ENCODE data around the gene PRIM2.
A peak's percentile ranks its signal among the peaks of the same experiment; 100 is the strongest.
"Not testable (repeated sequence)": the region's sequence is repeated elsewhere in the genome, so short reads cannot be mapped to it uniquely, and the experiment has no call there.

Gene PRIM2

GRCh38 chr6:57482471-57482870 lies 165.0 kb downstream of the PRIM2 start:
- not testable (repeated sequence) for H3K9ac ChIP-seq (ENCODE audit: low read depth, low read length); H3K36me3 ChIP-seq (ENCODE audit: insufficient read depth, low read length); H3K4me2 ChIP-seq (ENCODE audit: low read length); H3K9me3 ChIP-seq (replicated peaks; ENCODE audit: low read length); H3K27me3 ChIP-seq (ENCODE audit: control insufficient read depth, insufficient read depth, low read length); H3K4me3 ChIP-seq (ENCODE audit: low read length)
- peaks cover 13% of the 10 kb centered on the region for H3K4me1 ChIP-seq (ENCODE audit: control insufficient read depth, insufficient read depth, low read length)

DNA sequence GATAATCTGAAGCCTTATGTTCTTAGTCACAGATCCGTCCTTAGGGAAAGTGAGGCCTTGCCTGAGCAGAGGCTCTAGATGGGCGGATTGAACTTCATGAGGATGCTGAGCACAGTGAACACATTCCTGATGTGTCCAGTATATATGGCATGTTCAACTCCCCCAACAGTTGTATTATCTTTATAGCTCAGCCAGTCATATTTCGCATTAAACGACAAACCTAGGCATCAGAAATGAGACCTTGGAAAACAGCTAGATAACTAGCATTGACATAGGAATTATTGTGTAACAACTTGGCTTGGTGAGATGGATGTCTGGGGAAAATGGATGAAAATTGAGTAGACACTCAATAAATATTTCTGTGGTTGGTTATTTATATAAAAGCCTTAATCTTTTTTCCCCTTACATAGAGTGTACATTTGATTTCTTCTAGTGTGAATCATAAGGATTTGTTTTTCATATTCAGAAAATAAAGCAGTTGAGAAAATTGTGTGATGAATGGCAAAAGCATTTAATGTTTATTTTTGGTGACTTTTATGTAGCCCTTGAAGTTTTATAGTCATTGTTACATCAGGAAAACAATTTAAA lies 169.2 kb downstream of the PRIM2 start:
- not testable (repeated sequence) for H3K4me2 ChIP-seq (ENCODE audit: low read length); H3K4me3 ChIP-seq (ENCODE audit: low read length); H3K9me3 ChIP-seq (replicated peaks; ENCODE audit: low read length); H3K36me3 ChIP-seq (ENCODE audit: insufficient read depth, low read length); H3K27me3 ChIP-seq (ENCODE audit: control insufficient read depth, insufficient read depth, low read length)
- peak overlapping the region; percentile 30 for H3K9ac ChIP-seq (ENCODE audit: low read depth, low read length)
- H3K4me1 ChIP-seq (ENCODE audit: control insufficient read depth, insufficient read depth, low read length) = peaks cover 13% of the 10 kb centered on the region

- H3K4me3 ChIP-seq (ENCODE audit: low read length) = not testable (repeated sequence)
Measured at GRCh38 chr6:57488551-57488950, 171.1 kb downstream of the PRIM2 start.

GRCh38 chr6:57489887-57490286 lies 172.5 kb downstream of the PRIM2 start:
- H3K27me3 ChIP-seq (ENCODE audit: control insufficient read depth, insufficient read depth, low read length); H3K36me3 ChIP-seq (ENCODE audit: insufficient read depth, low read length); H3K9ac ChIP-seq (ENCODE audit: low read depth, low read length); H3K4me2 ChIP-seq (ENCODE audit: low read length); H3K9me3 ChIP-seq (replicated peaks; ENCODE audit: low read length); H3K4me3 ChIP-seq (ENCODE audit: low read length): not testable (repeated sequence)
- H3K4me1 ChIP-seq (ENCODE audit: control insufficient read depth, insufficient read depth, low read length) = peaks cover 13% of the 10 kb centered on the region

More at GRCh38 chr6:57488551-57488950, 171.1 kb downstream of the PRIM2 start:
- H3K4me2 ChIP-seq (ENCODE audit: low read length); H3K9me3 ChIP-seq (replicated peaks; ENCODE audit: low read length); H3K27me3 ChIP-seq (ENCODE audit: control insufficient read depth, insufficient read depth, low read length); H3K9ac ChIP-seq (ENCODE audit: low read depth, low read length); H3K36me3 ChIP-seq (ENCODE audit: insufficient read depth, low read length): not testable (repeated sequence)
- peaks cover 13% of the 10 kb centered on the region for H3K4me1 ChIP-seq (ENCODE audit: control insufficient read depth, insufficient read depth, low read length)

- H3K27me3 ChIP-seq (ENCODE audit: control insufficient read depth, insufficient read depth, low read length); H3K9ac ChIP-seq (ENCODE audit: low read depth, low read length); H3K4me3 ChIP-seq (ENCODE audit: low read length); H3K4me2 ChIP-seq (ENCODE audit: low read length); H3K36me3 ChIP-seq (ENCODE audit: insufficient read depth, low read length); H3K9me3 ChIP-seq (replicated peaks; ENCODE audit: low read length); H3K4me1 ChIP-seq (ENCODE audit: control insufficient read depth, insufficient read depth, low read length): not testable (repeated sequence)
Measured at GRCh38 chr6:57491795-57492194, 174.4 kb downstream of the PRIM2 start.

DNA sequence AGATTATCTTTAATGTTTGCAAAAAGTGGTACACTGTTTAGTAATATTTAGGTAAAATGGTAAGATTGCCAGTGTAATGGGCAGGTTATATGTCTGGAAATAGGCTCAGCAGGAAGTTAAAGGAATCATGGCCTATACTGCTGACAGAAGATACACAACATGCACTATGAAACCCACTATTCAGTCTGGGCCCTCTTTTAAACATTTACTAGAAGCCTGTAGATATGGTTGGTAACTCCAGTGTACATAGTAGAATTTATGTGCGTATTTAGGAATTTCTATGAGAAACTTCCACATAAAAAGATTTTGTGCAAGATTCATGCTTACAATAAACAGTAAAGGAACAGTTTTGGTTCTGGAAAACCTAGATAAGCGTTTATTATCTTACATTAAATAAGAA lies 178.8 kb downstream of the PRIM2 start:
- not testable (repeated sequence) for H3K36me3 ChIP-seq (ENCODE audit: insufficient read depth, low read length); H3K9me3 ChIP-seq (replicated peaks; ENCODE audit: low read length); H3K4me3 ChIP-seq (ENCODE audit: low read length); H3K27me3 ChIP-seq (ENCODE audit: control insufficient read depth, insufficient read depth, low read length); H3K9ac ChIP-seq (ENCODE audit: low read depth, low read length); H3K4me2 ChIP-seq (ENCODE audit: low read length); H3K4me1 ChIP-seq (ENCODE audit: control insufficient read depth, insufficient read depth, low read length)

- H3K9ac ChIP-seq (ENCODE audit: low read depth, low read length); H3K4me1 ChIP-seq (ENCODE audit: control insufficient read depth, insufficient read depth, low read length); H3K27me3 ChIP-seq (ENCODE audit: control insufficient read depth, insufficient read depth, low read length); H3K4me3 ChIP-seq (ENCODE audit: low read length); H3K4me2 ChIP-seq (ENCODE audit: low read length); H3K36me3 ChIP-seq (ENCODE audit: insufficient read depth, low read length); H3K9me3 ChIP-seq (replicated peaks; ENCODE audit: low read length): not testable (repeated sequence)
Measured at GRCh38 chr6:57500368-57501021, 183.1 kb downstream of the PRIM2 start.

- H3K4me3 ChIP-seq (ENCODE audit: low read length); H3K4me2 ChIP-seq (ENCODE audit: low read length); H3K27me3 ChIP-seq (ENCODE audit: control insufficient read depth, insufficient read depth, low read length): not testable (repeated sequence)
Measured at GRCh38 chr6:57502387-57502786, 185.0 kb downstream of the PRIM2 start.

GRCh38 chr6:57505251-57505650 lies 187.8 kb downstream of the PRIM2 start:
- not testable (repeated sequence) for H3K4me3 ChIP-seq (ENCODE audit: low read length); H3K36me3 ChIP-seq (ENCODE audit: insufficient read depth, low read length); H3K4me1 ChIP-seq (ENCODE audit: control insufficient read depth, insufficient read depth, low read length); H3K27me3 ChIP-seq (ENCODE audit: control insufficient read depth, insufficient read depth, low read length); H3K4me2 ChIP-seq (ENCODE audit: low read length); H3K9ac ChIP-seq (ENCODE audit: low read depth, low read length); H3K9me3 ChIP-seq (replicated peaks; ENCODE audit: low read length)

More at GRCh38 chr6:57502387-57502786, 185.0 kb downstream of the PRIM2 start:
- H3K9ac ChIP-seq (ENCODE audit: low read depth, low read length); H3K9me3 ChIP-seq (replicated peaks; ENCODE audit: low read length); H3K36me3 ChIP-seq (ENCODE audit: insufficient read depth, low read length); H3K4me1 ChIP-seq (ENCODE audit: control insufficient read depth, insufficient read depth, low read length): not testable (repeated sequence)

DNA sequence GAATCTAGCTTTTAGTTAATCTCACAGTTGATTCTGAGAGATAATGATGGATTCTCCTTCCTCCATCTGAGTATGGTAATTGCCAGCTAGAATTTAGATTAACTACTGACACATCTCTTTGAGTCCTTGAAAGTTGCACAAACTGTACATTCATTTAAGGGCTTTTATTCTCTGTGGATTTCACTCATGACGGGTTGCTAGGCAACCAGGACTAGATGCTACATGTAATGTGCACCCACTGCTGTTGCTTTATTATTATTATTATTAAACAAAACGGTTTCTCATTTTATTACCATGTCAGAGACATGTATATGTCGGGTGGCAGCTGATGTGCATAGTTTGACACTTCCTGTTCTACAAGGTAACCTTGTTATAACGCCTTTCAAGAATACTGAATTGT lies 193.0 kb downstream of the PRIM2 start:
- H3K4me2 ChIP-seq (ENCODE audit: low read length); H3K9me3 ChIP-seq (replicated peaks; ENCODE audit: low read length); H3K27me3 ChIP-seq (ENCODE audit: control insufficient read depth, insufficient read depth, low read length); H3K36me3 ChIP-seq (ENCODE audit: insufficient read depth, low read length); H3K4me3 ChIP-seq (ENCODE audit: low read length); H3K9ac ChIP-seq (ENCODE audit: low read depth, low read length); H3K4me1 ChIP-seq (ENCODE audit: control insufficient read depth, insufficient read depth, low read length): not testable (repeated sequence)

DNA sequence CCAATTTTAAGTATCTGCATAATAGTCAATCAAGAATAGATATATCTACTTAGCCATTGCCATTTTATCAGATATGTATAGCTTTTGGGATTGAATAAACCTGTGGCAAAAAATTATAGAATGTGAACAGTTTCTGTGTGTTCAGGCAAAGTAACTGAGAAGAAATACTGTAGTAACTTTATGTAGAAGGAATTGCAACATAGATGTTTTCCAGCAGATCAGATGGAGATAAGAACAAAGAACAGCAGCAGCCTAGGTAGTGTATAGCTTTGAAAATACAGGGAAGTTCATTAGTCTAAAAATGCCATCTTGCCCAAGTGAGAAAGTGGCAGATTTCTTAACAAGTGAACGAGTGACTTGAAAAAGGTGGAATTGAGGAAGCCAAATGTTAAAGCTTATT lies 197.7 kb downstream of the PRIM2 start:
- H3K4me1 ChIP-seq (ENCODE audit: control insufficient read depth, insufficient read depth, low read length); H3K4me3 ChIP-seq (ENCODE audit: low read length); H3K27me3 ChIP-seq (ENCODE audit: control insufficient read depth, insufficient read depth, low read length); H3K9ac ChIP-seq (ENCODE audit: low read depth, low read length); H3K9me3 ChIP-seq (replicated peaks; ENCODE audit: low read length); H3K36me3 ChIP-seq (ENCODE audit: insufficient read depth, low read length); H3K4me2 ChIP-seq (ENCODE audit: low read length): not testable (repeated sequence)

DNA sequence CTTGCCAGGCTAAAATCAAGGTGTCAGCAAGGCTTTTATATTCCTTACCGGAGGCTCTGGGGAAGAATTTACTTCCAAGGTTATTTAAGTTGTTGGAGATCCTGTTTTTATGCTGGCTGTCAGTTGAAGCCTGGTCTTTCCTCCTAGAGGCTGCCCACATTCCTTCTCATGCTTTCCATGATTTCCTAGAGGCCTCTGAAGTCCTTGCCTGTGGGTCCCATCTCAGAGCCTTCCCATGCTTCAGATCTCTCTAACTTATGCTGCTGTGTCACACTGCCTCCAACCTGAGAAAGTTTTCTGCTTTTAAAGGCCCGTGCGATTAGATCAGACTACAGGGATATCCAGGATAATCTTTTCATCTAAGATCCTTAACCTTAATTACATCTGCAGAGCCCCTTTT lies 198.4 kb downstream of the PRIM2 start:
- not testable (repeated sequence) for H3K4me3 ChIP-seq (ENCODE audit: low read length); H3K36me3 ChIP-seq (ENCODE audit: insufficient read depth, low read length); H3K4me1 ChIP-seq (ENCODE audit: control insufficient read depth, insufficient read depth, low read length); H3K9me3 ChIP-seq (replicated peaks; ENCODE audit: low read length); H3K4me2 ChIP-seq (ENCODE audit: low read length); H3K9ac ChIP-seq (ENCODE audit: low read depth, low read length); H3K27me3 ChIP-seq (ENCODE audit: control insufficient read depth, insufficient read depth, low read length)
